ENCODE data around the gene TESK2. TPM values are rescaled to one million over a fixed set of nuclear protein-coding genes. Genes with fewer than 3 reads are reported as not detected.
A peak's percentile ranks its signal among the peaks of the same experiment; 100 is the strongest.

Gene TESK2, protein sequence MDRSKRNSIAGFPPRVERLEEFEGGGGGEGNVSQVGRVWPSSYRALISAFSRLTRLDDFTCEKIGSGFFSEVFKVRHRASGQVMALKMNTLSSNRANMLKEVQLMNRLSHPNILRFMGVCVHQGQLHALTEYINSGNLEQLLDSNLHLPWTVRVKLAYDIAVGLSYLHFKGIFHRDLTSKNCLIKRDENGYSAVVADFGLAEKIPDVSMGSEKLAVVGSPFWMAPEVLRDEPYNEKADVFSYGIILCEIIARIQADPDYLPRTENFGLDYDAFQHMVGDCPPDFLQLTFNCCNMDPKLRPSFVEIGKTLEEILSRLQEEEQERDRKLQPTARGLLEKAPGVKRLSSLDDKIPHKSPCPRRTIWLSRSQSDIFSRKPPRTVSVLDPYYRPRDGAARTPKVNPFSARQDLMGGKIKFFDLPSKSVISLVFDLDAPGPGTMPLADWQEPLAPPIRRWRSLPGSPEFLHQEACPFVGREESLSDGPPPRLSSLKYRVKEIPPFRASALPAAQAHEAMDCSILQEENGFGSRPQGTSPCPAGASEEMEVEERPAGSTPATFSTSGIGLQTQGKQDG
- total RNA-seq = 1 to 10 TPM; 2.8 to 3.5 TPM

DNA sequence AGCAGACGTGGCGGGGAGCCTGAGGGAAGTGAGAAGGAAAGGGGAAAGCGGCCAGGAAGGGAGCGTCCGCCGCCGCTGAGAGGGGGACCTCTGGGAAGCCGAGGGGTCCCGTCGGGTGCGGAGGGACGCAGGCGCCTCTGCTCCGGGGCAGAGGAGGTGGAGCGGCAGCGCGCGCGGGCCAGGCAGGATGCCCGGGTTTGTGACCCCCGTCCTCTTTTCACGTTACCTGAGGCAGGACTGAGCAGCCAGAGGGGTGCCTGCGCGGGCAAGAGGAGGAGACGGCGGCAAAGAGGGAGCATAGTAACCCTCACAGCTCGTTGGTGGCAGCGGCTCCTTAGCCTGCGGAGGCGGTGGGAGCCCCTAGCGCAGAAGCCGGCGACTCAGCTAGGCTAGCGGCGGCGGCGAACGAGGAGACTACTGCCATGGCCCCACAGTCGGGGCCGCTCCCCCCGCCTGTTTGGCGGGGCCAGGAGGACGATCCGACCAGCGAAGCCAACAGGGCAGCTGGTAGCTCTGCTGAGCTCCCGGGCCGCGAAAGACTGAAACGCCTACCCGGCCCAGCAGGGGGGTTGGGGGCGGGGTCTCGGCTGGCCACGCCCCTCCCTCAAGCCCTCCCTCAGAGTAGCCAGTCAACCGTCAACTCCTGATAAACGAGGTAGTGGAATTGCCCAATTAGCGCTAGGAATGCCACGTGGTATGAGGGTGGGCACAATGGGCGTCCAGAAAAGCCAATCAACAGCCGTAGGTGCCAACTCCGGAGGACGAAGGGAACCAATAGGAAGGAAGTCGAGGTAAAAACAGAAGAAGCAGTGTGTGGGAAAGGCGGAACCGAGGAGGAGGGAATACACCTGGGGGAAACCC, at the start of gene TESK2:
TSS of gene TESK2 (minus strand) at position 538 of the 861 bp plus-strand sequence. CDS start 33,378 bp downstream, outside the sequence.
- Histone ChIP-seq H3K4me3 (peak within 1 kb of the TSS; percentile 76 to 87), H3K9me3 (no peaks in the 10 kb centered on the region), H3K27ac (peak within 1 kb of the TSS; percentile 74 to 86), H3K4me1 (peaks cover 0 to 8% of the 10 kb centered on the region in 2 donors), H3K27me3 (no peaks in the 10 kb centered on the region), H3K36me3 (no peaks in the 10 kb centered on the region)
- TF ChIP-seq, protein P1, sequence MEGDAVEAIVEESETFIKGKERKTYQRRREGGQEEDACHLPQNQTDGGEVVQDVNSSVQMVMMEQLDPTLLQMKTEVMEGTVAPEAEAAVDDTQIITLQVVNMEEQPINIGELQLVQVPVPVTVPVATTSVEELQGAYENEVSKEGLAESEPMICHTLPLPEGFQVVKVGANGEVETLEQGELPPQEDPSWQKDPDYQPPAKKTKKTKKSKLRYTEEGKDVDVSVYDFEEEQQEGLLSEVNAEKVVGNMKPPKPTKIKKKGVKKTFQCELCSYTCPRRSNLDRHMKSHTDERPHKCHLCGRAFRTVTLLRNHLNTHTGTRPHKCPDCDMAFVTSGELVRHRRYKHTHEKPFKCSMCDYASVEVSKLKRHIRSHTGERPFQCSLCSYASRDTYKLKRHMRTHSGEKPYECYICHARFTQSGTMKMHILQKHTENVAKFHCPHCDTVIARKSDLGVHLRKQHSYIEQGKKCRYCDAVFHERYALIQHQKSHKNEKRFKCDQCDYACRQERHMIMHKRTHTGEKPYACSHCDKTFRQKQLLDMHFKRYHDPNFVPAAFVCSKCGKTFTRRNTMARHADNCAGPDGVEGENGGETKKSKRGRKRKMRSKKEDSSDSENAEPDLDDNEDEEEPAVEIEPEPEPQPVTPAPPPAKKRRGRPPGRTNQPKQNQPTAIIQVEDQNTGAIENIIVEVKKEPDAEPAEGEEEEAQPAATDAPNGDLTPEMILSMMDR (IDR thresholded peaks at IDR 0.05) = peak in 1 of 2 donors; percentile 13
- DNase-seq (ENCODE audit: low spot score) = peak; percentile 99

DNA sequence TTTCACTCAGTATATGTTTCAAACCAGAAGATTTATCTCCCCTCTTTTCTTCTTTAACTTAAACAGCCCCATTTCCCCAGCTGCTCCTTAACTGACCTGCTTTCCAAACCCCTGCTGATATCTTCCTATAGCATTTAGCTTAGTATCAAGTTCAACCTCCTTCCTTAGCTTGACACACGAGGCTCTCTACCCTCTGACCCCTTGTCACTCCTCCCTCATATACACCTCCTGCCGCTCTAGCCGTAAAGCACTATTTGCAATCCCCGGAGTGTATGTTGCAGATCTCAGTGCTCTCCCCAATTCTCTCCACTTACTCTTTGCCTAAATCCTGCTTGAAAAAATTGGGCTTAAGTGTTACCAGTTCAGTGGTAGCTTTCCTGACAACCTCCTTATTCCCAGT, 45.9 kb upstream of the TESK2 start:
- Histone ChIP-seq H3K27me3 (no peaks in the 10 kb centered on the region), H3K9me3 (no peaks in the 10 kb centered on the region), H3K4me1 (no peaks in the 10 kb centered on the region), H3K36me3 (no peaks in the 10 kb centered on the region), H3K27ac (no peak overlapping the region), H3K4me3 (no peak overlapping the region)
- TF ChIP-seq, protein P1 (IDR thresholded peaks at IDR 0.05) = no peak
- no peak for DNase-seq (ENCODE audit: low spot score)

DNA sequence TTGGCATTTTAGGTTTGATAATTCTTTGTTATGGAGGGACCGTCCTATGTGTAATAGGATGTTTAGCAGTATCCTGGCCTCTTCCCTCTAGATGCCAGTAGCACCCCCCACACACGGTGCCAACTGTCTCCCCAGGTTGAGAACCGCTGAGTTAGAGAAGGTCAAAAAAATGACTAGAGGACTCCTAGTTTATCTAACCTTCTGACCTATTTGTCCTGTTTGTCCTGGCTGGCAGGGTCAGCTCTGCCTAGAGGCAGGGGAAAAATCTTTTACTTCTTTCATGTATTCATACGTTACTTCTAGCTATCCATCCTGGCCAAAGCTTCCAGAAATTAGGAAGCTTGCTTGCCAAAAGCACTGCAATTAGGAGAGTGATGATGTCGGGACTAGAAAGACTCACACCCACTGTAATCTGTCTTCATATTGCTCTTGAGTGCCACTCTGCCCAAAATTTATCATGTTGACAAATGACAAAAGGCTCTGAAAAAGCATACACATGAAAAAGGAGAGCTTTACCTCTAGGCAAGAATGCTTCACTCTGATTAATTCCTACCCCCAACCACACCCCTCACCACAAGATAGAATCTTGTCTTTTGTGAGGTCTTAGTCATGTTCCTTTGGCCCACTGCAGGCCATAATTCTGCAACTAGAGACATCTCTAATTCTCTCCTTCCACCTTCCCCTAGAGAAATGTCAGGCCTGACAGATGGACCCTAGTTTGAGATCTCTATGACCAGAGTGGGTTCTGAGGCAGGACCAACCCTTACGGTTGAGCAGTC, 45.2 kb upstream of the TESK2 start:
- Histone ChIP-seq H3K36me3 (no peaks in the 10 kb centered on the region), H3K4me1 (no peaks in the 10 kb centered on the region), H3K27ac (no peak overlapping the region), H3K9me3 (no peaks in the 10 kb centered on the region), H3K4me3 (no peak overlapping the region), H3K27me3 (no peaks in the 10 kb centered on the region)
- DNase-seq (ENCODE audit: low spot score) = no peak
- TF ChIP-seq, protein P1 (IDR thresholded peaks at IDR 0.05) = no peak

DNA sequence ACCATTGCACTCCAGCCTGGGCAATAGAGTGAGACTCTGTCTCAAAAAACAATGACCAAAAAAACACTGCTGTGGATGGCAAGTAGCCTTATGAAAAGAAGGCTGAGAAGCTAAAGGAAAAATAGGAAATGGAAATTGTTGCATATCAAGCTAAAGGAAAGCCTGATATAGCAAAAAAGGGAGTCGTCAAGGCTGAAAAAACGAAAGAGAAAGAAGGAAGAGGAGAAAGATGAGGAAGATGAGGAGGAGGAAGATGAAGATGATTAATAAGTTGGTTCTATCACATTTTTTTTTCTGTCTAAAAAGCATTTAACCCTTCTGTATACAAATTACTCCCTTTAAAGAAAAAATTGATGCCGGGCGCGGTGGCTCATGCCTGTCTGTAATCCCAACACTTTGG, 40.9 kb upstream of the TESK2 start:
- H3K27ac ChIP-seq = no peak overlapping the region
- H3K4me1 ChIP-seq = no peaks in the 10 kb centered on the region
- H3K27me3 ChIP-seq = no peaks in the 10 kb centered on the region
- H3K36me3 ChIP-seq = no peaks in the 10 kb centered on the region
- H3K4me3 ChIP-seq = no peak overlapping the region
- DNase-seq (ENCODE audit: low spot score) = no peak
- TF ChIP-seq, protein P1 (IDR thresholded peaks at IDR 0.05) = no peak
- no peaks in the 10 kb centered on the region for H3K9me3 ChIP-seq

DNA sequence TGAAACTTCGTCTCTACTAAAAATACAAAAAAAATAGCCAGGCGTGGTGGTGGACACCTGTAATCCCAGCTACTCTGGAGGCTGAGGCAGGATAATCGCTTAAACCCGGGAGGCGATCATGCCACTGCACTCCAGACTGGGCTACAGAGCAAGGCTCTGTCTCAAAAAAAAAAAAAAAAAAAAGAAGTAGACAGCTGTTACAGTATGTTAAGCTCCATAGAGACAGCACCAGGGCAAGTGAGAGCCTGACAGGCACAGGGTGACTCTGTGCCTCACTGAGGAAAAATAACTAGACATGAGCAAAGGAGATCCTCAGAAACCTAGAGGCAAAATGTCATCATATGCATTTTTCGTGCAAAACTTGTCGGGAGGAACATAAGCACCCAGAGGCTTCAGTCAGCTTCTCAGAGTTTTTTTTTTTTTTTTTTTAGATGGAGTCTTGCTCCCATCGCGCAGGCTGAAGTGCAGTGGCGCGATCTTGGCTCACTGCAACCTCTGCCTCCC, 39.7 kb upstream of the TESK2 start:
- Histone ChIP-seq H3K4me3 (no peak overlapping the region), H3K9me3 (no peaks in the 10 kb centered on the region), H3K27me3 (no peaks in the 10 kb centered on the region), H3K27ac (no peak overlapping the region), H3K4me1 (no peaks in the 10 kb centered on the region), H3K36me3 (no peaks in the 10 kb centered on the region)
- no peak for DNase-seq (ENCODE audit: low spot score)
- TF ChIP-seq, protein P1 (IDR thresholded peaks at IDR 0.05) = no peak

Data from right atrium auricular region (tissue), 2 donors.